Liver (tissue), 9 donors: ENCODE measurements around the gene MLLT3. TPM values are rescaled to one million over a fixed set of nuclear protein-coding genes. Genes with fewer than 3 reads are reported as not detected.

ENCODE experiments used
- DNase-seq: peaks from one replicate; pipeline ENCODE4 v3.0.0-alpha.2; 2017; ENCODE audit warnings: low spot score
- H3K27ac ChIP-seq, 2 donors: one replicate each; pipeline ENCODE4 v1.7.0; 2013; ENCODE audit warnings: inconsistent platforms in 2 of 2, low read length in 2 of 2, control low read depth in 1 of 2, low read depth in 1 of 2, mild to moderate bottlenecking in 1 of 2
- H3K27me3 ChIP-seq, 4 donors: one replicate each; pipeline versions ENCODE4 v1.6.1 to v1.7.0; 2013; ENCODE audit warnings: low read length in 3 of 4, inconsistent platforms in 1 of 4, mild to moderate bottlenecking in 1 of 4, moderate library complexity in 1 of 4; ENCODE audit not compliant: control insufficient read depth in 4 of 4, insufficient read depth in 4 of 4
- H3K36me3 ChIP-seq, 4 donors: one replicate each; pipeline versions ENCODE4 v1.6.1 to v1.7.0; 2013; ENCODE audit warnings: low read length in 3 of 4, mild to moderate bottlenecking in 3 of 4, low read depth in 1 of 4, moderate library complexity in 1 of 4; ENCODE audit not compliant: control insufficient read depth in 4 of 4, insufficient read depth in 3 of 4
- H3K4me1 ChIP-seq, 4 donors: one replicate each; pipeline versions ENCODE4 v1.6.1 to v1.7.0; 2013; ENCODE audit warnings: low read length in 3 of 4, mild to moderate bottlenecking in 3 of 4, moderate library complexity in 1 of 4; ENCODE audit not compliant: control insufficient read depth in 4 of 4, insufficient read depth in 4 of 4
- H3K4me3 ChIP-seq, 3 donors: one replicate each; pipeline versions ENCODE4 v1.6.1 to v1.7.0; 2013; ENCODE audit warnings: low read length in 3 of 3, control low read depth in 1 of 3, low read depth in 1 of 3, mild to moderate bottlenecking in 1 of 3
- H3K9ac ChIP-seq, 2 donors: one replicate each; pipeline ENCODE4 v1.7.0; 2013; ENCODE audit warnings: low read length in 2 of 2, mild to moderate bottlenecking in 2 of 2, moderate library complexity in 2 of 2, control low read depth in 1 of 2, low read depth in 1 of 2
- H3K9me3 ChIP-seq, 4 donors: one replicate each; pipeline versions ENCODE4 v1.6.1 to v1.7.0; 2013; ENCODE audit warnings: low read length in 3 of 4; ENCODE audit not compliant: control insufficient read depth in 4 of 4
- ATF3 ChIP-seq: IDR thresholded peaks from 2 replicates; pipeline ENCODE4 v1.6.1; 2016; ENCODE audit warnings: antibody characterized with exemption
- CTCF ChIP-seq: fragments of 150-350 bp; IDR thresholded peaks from 2 replicates; pipeline ENCODE4 v1.5.1; 2017; ENCODE audit warnings: improper control_type of control experiment, low read depth, low read length; ENCODE audit not compliant: missing input control
- EGR1 ChIP-seq, 2 donors: IDR thresholded peaks; 2 replicates each; pipeline ENCODE4 v1.6.1; 2016 to 2018; ENCODE audit warnings: antibody characterized with exemption in 2 of 2, low read depth in 2 of 2
- FOXA1 ChIP-seq: IDR thresholded peaks from 2 replicates; pipeline ENCODE4 v1.6.1; 2016; ENCODE audit warnings: antibody characterized with exemption
- FOXA2 ChIP-seq: IDR thresholded peaks from 2 replicates; pipeline ENCODE4 v1.6.1; 2016; ENCODE audit warnings: antibody characterized with exemption
- GABPA ChIP-seq, 2 donors: IDR thresholded peaks in 1 of 2; conservative IDR thresholded peaks in 1 of 2; 2 replicates each; pipeline ENCODE4 v1.6.1; 2016; ENCODE audit warnings: antibody characterized with exemption in 2 of 2, mild to moderate bottlenecking in 1 of 2, moderate library complexity in 1 of 2
- HNF4A ChIP-seq, 2 donors: conservative IDR thresholded peaks; 2 replicates each; pipeline ENCODE4 v1.6.1; 2016; ENCODE audit warnings: antibody characterized with exemption in 2 of 2, mild to moderate bottlenecking in 2 of 2
- HNF4G ChIP-seq: IDR thresholded peaks from 2 replicates; pipeline ENCODE4 v1.6.1; 2016; ENCODE audit warnings: antibody characterized with exemption
- JUND ChIP-seq, 2 donors: IDR thresholded peaks; 2 replicates each; pipeline ENCODE4 v1.6.1; 2016; ENCODE audit warnings: antibody characterized with exemption in 2 of 2
- NR2F2 ChIP-seq: IDR thresholded peaks from 2 replicates; pipeline ENCODE4 v1.6.1; 2016; ENCODE audit warnings: antibody characterized with exemption
- RAD21 ChIP-seq, 2 donors: IDR thresholded peaks; 2 replicates each; pipeline ENCODE4 v1.6.1; 2016; ENCODE audit warnings: antibody characterized with exemption in 2 of 2, mild to moderate bottlenecking in 2 of 2
- RXRA ChIP-seq, 2 donors: IDR thresholded peaks; 2 replicates each; pipeline ENCODE4 v1.6.1; 2017 to 2018; ENCODE audit warnings: antibody characterized with exemption in 2 of 2, mild to moderate bottlenecking in 1 of 2
- SP1 ChIP-seq: IDR thresholded peaks from 2 replicates; pipeline ENCODE4 v1.6.1; 2018; ENCODE audit warnings: antibody characterized with exemption, mild to moderate bottlenecking
- TAF1 ChIP-seq: conservative IDR thresholded peaks from 2 replicates; pipeline ENCODE4 v1.6.1; 2016; ENCODE audit warnings: antibody characterized with exemption, mild to moderate bottlenecking
- YY1 ChIP-seq: IDR thresholded peaks from 2 replicates; pipeline ENCODE4 v1.6.1; 2016; ENCODE audit warnings: antibody characterized with exemption, mild to moderate bottlenecking
- WGBS: extraction: QIAGEN DNeasy Blood & Tissue Kit; methylation state at CpG from one replicate; pipeline ENCODE4 v1.1.7; 2013; 5-methylcytosine and 5-hydroxymethylcytosine counted together
- polyA plus RNA-seq, 2 donors: library from polyadenylated mRNA; stranded (reverse) in 1 of 2; unstranded in 1 of 2; fragments of 200-250 nt in 1 of 2; fragments of >200 nt in 1 of 2; fragmentation: Nextera tagmentation in 1 of 2; extraction: Ambion mirVana in 1 of 2; gene quantifications; one replicate each; pipeline versions ENCODE4 v1.2.1 to v1.2.3, GENCODE V29; 2013 to 2015
- total RNA-seq, 2 donors: library from RNA; depleted of rRNA; stranded (reverse); fragments of >200 nt; gene quantifications; one replicate each; pipeline ENCODE4 v1.2.3, GENCODE V29; 2014
- TF ChIP-seq, protein P1 (sequence below): IDR thresholded peaks from 2 replicates; pipeline ENCODE4 v1.6.1; 2016; ENCODE audit warnings: antibody characterized with exemption, mild to moderate bottlenecking
- TF ChIP-seq, protein P2 (sequence below): IDR thresholded peaks from 2 replicates; pipeline ENCODE4 v1.6.1; 2016; ENCODE audit warnings: antibody characterized with exemption
- TF ChIP-seq, protein P3 (sequence below): IDR thresholded peaks from 2 replicates; pipeline ENCODE4 v1.6.1; 2016; ENCODE audit warnings: antibody characterized with exemption
- donor health status: healthy.
- donor health status: healthy.
- donor health status: healthy.
- donor health status: healthy.
- donor health status: healthy.

The MLLT3 gene
- total and polyA plus RNA-seq, 4 donors = 0.79 to 25.5 (median 1.3) TPM

DNA sequence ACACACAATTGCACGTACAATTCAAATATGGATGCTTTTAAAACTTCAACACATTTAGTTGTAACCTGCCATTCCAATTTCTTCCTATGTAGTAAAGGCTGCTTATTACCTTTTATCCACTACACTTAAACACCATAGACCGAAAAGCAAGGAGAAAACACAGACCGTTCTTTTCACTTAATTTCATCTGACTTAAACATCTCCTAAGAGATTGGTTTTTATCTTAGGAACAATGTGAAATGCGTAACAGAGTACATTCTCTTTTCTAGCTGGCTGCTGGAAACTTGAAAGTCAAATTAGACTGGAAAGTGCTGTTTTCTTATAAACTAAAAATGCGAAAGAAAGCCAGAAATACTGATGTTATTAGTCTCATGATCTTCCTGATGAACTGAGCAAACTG lies 241.8 kb downstream of the MLLT3 start:
- Histone ChIP-seq H3K9me3 (no peaks in the 10 kb centered on the region), H3K9ac (no peak overlapping the region), H3K27ac (no peak overlapping the region), H3K27me3 (no peaks in the 10 kb centered on the region), H3K4me3 (no peak overlapping the region), H3K36me3 (no peaks in the 10 kb centered on the region), H3K4me1 (peaks cover 0 to 18% (median 3%) of the 10 kb centered on the region in 4 donors)
- TF ChIP-seq JUND (IDR thresholded peaks at IDR 0.05) (no peak), RXRA (IDR thresholded peaks at IDR 0.05) (no peak), YY1 (no peak), RAD21 (IDR thresholded peaks at IDR 0.05) (no peak), HNF4A (conservative IDR thresholded peaks at IDR 0.05) (no peak), FOXA2 (no peak), EGR1 (IDR thresholded peaks at IDR 0.05; ENCODE audit: low read depth in 2 of 2) (no peak), NR2F2 (no peak), FOXA1 (no peak), CTCF (no peak), HNF4G (no peak), ATF3 (no peak), GABPA (IDR thresholded peaks at IDR 0.05 in 1 of 2, conservative IDR thresholded peaks at IDR 0.05 in 1 of 2) (no peak), SP1 (no peak), TAF1 (no peak)
- TF ChIP-seq, protein P1, sequence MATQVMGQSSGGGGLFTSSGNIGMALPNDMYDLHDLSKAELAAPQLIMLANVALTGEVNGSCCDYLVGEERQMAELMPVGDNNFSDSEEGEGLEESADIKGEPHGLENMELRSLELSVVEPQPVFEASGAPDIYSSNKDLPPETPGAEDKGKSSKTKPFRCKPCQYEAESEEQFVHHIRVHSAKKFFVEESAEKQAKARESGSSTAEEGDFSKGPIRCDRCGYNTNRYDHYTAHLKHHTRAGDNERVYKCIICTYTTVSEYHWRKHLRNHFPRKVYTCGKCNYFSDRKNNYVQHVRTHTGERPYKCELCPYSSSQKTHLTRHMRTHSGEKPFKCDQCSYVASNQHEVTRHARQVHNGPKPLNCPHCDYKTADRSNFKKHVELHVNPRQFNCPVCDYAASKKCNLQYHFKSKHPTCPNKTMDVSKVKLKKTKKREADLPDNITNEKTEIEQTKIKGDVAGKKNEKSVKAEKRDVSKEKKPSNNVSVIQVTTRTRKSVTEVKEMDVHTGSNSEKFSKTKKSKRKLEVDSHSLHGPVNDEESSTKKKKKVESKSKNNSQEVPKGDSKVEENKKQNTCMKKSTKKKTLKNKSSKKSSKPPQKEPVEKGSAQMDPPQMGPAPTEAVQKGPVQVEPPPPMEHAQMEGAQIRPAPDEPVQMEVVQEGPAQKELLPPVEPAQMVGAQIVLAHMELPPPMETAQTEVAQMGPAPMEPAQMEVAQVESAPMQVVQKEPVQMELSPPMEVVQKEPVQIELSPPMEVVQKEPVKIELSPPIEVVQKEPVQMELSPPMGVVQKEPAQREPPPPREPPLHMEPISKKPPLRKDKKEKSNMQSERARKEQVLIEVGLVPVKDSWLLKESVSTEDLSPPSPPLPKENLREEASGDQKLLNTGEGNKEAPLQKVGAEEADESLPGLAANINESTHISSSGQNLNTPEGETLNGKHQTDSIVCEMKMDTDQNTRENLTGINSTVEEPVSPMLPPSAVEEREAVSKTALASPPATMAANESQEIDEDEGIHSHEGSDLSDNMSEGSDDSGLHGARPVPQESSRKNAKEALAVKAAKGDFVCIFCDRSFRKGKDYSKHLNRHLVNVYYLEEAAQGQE = no peak
- TF ChIP-seq, protein P2, sequence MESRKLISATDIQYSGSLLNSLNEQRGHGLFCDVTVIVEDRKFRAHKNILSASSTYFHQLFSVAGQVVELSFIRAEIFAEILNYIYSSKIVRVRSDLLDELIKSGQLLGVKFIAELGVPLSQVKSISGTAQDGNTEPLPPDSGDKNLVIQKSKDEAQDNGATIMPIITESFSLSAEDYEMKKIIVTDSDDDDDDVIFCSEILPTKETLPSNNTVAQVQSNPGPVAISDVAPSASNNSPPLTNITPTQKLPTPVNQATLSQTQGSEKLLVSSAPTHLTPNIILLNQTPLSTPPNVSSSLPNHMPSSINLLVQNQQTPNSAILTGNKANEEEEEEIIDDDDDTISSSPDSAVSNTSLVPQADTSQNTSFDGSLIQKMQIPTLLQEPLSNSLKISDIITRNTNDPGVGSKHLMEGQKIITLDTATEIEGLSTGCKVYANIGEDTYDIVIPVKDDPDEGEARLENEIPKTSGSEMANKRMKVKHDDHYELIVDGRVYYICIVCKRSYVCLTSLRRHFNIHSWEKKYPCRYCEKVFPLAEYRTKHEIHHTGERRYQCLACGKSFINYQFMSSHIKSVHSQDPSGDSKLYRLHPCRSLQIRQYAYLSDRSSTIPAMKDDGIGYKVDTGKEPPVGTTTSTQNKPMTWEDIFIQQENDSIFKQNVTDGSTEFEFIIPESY = no peak
- TF ChIP-seq, protein P3, sequence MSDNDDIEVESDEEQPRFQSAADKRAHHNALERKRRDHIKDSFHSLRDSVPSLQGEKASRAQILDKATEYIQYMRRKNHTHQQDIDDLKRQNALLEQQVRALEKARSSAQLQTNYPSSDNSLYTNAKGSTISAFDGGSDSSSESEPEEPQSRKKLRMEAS = no peak
- no peak for DNase-seq
- WGBS = 89% methylated on average over 5 of the region's 5 CpGs
